Thyroid gland (tissue), 4 donors: ENCODE measurements around the gene EDA2R.

Experiments
- POLR2A ChIP-seq, 2 donors: fragments of 450-650 bp; IDR thresholded peaks; one replicate each; pipeline ENCODE4 v1.6.1; 2017; ENCODE audit warnings: antibody characterized with exemption in 2 of 2, mild to moderate bottlenecking in 2 of 2, moderate library complexity in 1 of 2
- TF ChIP-seq, protein P1 (sequence below), 6 experiments: fragments of 200-600 bp in 3 of 6; fragments of 450-650 bp in 3 of 6; sonication (generic) in 3 of 6; IDR thresholded peaks; one replicate each; pipeline ENCODE4 v1.5.1; 2016 to 2019; ENCODE audit warnings: antibody characterized with exemption in 6 of 6, mild to moderate bottlenecking in 2 of 6, inconsistent platforms in 1 of 6, moderate library complexity in 1 of 6

DNA sequence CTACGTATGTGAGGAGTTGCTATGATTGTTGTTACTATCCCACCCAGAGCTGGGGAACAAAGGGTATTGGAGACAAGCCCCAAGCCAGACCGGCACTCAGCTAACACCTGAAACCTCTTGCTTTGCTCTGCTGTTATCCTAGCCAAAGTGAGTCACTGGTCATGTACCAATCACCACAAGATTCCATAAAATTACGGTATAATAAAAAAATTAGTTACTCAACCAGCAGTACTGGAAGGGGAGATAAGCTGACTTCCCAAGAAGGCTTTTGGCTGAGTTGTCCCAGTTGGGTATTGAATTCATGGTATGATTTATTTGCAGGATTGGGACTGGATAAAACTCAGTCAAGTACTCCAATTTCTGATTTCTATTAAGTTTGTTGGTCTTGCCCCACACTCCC is 5.3 kb downstream of the EDA2R start:
- TF ChIP-seq, protein P1, sequence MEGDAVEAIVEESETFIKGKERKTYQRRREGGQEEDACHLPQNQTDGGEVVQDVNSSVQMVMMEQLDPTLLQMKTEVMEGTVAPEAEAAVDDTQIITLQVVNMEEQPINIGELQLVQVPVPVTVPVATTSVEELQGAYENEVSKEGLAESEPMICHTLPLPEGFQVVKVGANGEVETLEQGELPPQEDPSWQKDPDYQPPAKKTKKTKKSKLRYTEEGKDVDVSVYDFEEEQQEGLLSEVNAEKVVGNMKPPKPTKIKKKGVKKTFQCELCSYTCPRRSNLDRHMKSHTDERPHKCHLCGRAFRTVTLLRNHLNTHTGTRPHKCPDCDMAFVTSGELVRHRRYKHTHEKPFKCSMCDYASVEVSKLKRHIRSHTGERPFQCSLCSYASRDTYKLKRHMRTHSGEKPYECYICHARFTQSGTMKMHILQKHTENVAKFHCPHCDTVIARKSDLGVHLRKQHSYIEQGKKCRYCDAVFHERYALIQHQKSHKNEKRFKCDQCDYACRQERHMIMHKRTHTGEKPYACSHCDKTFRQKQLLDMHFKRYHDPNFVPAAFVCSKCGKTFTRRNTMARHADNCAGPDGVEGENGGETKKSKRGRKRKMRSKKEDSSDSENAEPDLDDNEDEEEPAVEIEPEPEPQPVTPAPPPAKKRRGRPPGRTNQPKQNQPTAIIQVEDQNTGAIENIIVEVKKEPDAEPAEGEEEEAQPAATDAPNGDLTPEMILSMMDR (IDR thresholded peaks at IDR 0.05): no peak
- no peak for TF ChIP-seq POLR2A (IDR thresholded peaks at IDR 0.05)
